GM23338 (cell line): Measurements from ENCODE around the gene ARID1B.

Experiments
- CTCF ChIP-seq, 2 experiments: fragments of 200-600 bp in 1 of 2; sonication (generic) in 1 of 2; conservative IDR thresholded peaks; 2 replicates each; pipeline versions ENCODE4 v1.5.1 to v1.6.1; 2016 to 2017; ENCODE audit warnings: antibody characterized with exemption in 2 of 2, low read depth in 2 of 2, mild to moderate bottlenecking in 2 of 2, moderate library complexity in 1 of 2
- EZH2 ChIP-seq: fragments of 200-600 bp; sonication (generic); IDR thresholded peaks from one replicate; pipeline ENCODE4 v1.8.0; 2017; ENCODE audit warnings: antibody characterized with exemption, mild to moderate bottlenecking, low read depth; ENCODE audit not compliant: unreplicated experiment
- JUNB ChIP-seq: IDR thresholded peaks from one replicate; pipeline ENCODE4 v1.6.1; 2016; ENCODE audit warnings: antibody characterized with exemption; ENCODE audit not compliant: unreplicated experiment
- POLR2AphosphoS5 ChIP-seq: IDR thresholded peaks from 2 replicates; pipeline ENCODE4 v1.6.1; 2016; ENCODE audit warnings: antibody characterized with exemption, low read depth
- ZNF331 ChIP-seq: fragments of 250-450 bp; sonication (Bioruptor Pico); IDR thresholded peaks from 2 replicates; pipeline ENCODE4 v1.5.0; 2020; ENCODE audit warnings: low read depth, mild to moderate bottlenecking, moderate library complexity

- TF ChIP-seq JUNB: no peak
- TF ChIP-seq ZNF331: no peak
- TF ChIP-seq CTCF (conservative IDR thresholded peaks at IDR 0.05; ENCODE audit: low read depth in 2 of 2): peak; percentile 66 to 87
- TF ChIP-seq POLR2AphosphoS5: no peak
- no peak for TF ChIP-seq EZH2
Measured at GRCh38 chr6:156876302-156876701, 99.1 kb downstream of the ARID1B start.
